Measurements from ENCODE around the gene NTNG1. TPM values are rescaled to one million over a fixed set of nuclear protein-coding genes. Genes with fewer than 3 reads are reported as not detected.

Gene NTNG1
- total RNA-seq, 1 donor from 2014 or later: 0.79 TPM

DNA sequence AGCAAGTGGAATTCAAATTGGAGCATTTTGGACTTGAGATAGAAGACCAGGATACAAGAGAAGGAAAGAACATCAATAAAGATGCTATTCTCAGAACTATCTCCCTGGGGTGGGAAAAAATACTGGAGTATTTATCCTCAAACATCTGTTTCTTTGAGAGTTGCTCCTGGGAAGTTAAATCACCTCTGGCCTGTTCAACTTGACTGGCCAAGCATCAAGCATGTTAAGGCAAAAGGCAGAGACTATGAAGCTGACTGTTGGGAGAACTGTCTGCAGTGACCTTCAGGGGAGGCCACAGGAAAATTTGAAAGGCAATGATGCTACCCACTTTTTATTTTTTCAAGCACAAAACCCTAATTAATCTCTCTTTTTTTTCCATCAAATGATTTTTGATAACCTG is 239.0 kb downstream of the NTNG1 start:
- DNase-seq (ENCODE audit: low spot score): no peak
- Histone ChIP-seq H3K9me3 (ENCODE audit: low read depth) (no peaks in the 10 kb centered on the region), H2AFZ (replicated peaks) (no peak overlapping the region), H3K27ac (no peak overlapping the region), H3K4me1 (peaks cover 11% of the 10 kb centered on the region), H3K9ac (no peak overlapping the region), H3K79me2 (ENCODE audit: low read depth) (no peaks in the 10 kb centered on the region), H3K27me3 (no peaks in the 10 kb centered on the region), H4K20me1 (ENCODE audit: low read depth) (no peaks in the 10 kb centered on the region), H3F3A (ENCODE audit: low read depth) (peaks cover 10% of the 10 kb centered on the region), H3K36me3 (no peaks in the 10 kb centered on the region), H3K4me3 (no peak overlapping the region), H3K4me2 (no peak overlapping the region)
- Mint-ChIP-seq H3K27me3 (ENCODE audit: insufficient read depth, low read depth) (no peaks in the 10 kb centered on the region), H3K4me1 (peaks cover 19% of the 10 kb centered on the region), H3K9me3 (no peaks in the 10 kb centered on the region), H3K4me3 (no peak overlapping the region), H3K27ac (no peak overlapping the region), H3K36me3 (peaks cover 2% of the 10 kb centered on the region)
- no peak for TF ChIP-seq EZH2 (IDR thresholded peaks at IDR 0.05)
- TF ChIP-seq EZH2phosphoT487 (IDR thresholded peaks at IDR 0.05): no peak
- TF ChIP-seq, protein P1, sequence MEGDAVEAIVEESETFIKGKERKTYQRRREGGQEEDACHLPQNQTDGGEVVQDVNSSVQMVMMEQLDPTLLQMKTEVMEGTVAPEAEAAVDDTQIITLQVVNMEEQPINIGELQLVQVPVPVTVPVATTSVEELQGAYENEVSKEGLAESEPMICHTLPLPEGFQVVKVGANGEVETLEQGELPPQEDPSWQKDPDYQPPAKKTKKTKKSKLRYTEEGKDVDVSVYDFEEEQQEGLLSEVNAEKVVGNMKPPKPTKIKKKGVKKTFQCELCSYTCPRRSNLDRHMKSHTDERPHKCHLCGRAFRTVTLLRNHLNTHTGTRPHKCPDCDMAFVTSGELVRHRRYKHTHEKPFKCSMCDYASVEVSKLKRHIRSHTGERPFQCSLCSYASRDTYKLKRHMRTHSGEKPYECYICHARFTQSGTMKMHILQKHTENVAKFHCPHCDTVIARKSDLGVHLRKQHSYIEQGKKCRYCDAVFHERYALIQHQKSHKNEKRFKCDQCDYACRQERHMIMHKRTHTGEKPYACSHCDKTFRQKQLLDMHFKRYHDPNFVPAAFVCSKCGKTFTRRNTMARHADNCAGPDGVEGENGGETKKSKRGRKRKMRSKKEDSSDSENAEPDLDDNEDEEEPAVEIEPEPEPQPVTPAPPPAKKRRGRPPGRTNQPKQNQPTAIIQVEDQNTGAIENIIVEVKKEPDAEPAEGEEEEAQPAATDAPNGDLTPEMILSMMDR (IDR thresholded peaks at IDR 0.05): no peak

DNA sequence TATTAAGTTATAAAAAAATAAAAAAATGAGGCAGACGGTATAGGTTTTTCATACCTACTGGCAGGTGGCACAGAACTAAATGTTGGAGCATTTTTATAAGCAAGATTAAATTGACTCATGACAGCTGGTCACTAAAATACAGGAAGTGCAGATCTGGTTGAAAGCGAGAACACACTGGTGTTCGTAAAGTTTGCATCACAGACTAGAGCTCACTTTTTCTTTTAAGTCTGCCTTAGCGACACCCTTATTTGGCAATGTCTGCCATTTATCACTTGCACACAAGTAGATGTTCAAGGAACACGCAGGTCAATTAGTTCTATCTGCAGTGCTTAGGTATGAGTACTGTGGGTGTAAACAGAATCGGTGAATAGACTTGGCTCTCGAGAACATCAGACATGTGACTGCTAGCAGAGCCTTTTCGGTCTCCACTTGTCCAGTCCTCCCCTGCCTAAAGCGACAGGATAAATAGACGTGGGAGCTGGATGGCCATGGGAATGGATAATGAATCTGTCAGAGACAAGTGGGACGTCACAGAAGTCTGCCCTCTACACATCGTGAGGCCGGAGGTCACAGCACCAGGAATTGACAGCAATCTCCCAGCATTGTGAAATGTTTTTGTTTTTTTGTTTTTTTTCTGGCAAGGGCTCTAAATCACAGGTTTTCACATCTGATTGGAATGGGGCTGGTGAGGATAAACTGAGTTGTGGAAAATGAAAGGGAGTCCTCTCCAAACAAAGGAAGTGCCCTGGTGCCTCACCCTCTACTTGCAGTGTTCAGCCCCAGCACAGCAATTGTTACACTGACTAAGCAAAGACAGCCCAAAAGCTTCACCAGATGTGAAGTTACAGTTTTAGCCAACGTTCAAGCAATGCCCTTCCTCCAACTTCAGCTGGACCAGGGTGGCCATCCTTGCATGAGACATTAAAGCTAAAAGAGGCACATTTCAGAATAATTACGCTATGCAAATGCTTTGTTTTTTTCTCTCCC is 248.9 kb downstream of the NTNG1 start:
- Mint-ChIP-seq H3K4me1 (peaks cover 15% of the 10 kb centered on the region), H3K9me3 (no peaks in the 10 kb centered on the region), H3K36me3 (no peaks in the 10 kb centered on the region), H3K27me3 (ENCODE audit: insufficient read depth, low read depth) (no peaks in the 10 kb centered on the region), H3K4me3 (no peak overlapping the region), H3K27ac (no peak overlapping the region)
- peaks cover 17% of the 10 kb centered on the region for H3K4me1 ChIP-seq
- H3K27me3 ChIP-seq: no peaks in the 10 kb centered on the region
- H3K9me3 ChIP-seq (ENCODE audit: low read depth): no peaks in the 10 kb centered on the region
- no peak overlapping the region for H3K27ac ChIP-seq
- H3K36me3 ChIP-seq: no peaks in the 10 kb centered on the region
- H3K79me2 ChIP-seq (ENCODE audit: low read depth): no peaks in the 10 kb centered on the region
- H2AFZ ChIP-seq (replicated peaks): peak overlapping the region; percentile 39
- H4K20me1 ChIP-seq (ENCODE audit: low read depth): no peaks in the 10 kb centered on the region
- H3K4me2 ChIP-seq: no peak overlapping the region
- TF ChIP-seq EZH2 (IDR thresholded peaks at IDR 0.05) (no peak), EZH2phosphoT487 (IDR thresholded peaks at IDR 0.05) (no peak)
- TF ChIP-seq, protein P1 (IDR thresholded peaks at IDR 0.05): no peak
- DNase-seq (ENCODE audit: low spot score): no peak
- H3K4me3 ChIP-seq: no peak overlapping the region
- H3F3A ChIP-seq (ENCODE audit: low read depth): no peaks in the 10 kb centered on the region
- H3K9ac ChIP-seq: no peak overlapping the region

DNA sequence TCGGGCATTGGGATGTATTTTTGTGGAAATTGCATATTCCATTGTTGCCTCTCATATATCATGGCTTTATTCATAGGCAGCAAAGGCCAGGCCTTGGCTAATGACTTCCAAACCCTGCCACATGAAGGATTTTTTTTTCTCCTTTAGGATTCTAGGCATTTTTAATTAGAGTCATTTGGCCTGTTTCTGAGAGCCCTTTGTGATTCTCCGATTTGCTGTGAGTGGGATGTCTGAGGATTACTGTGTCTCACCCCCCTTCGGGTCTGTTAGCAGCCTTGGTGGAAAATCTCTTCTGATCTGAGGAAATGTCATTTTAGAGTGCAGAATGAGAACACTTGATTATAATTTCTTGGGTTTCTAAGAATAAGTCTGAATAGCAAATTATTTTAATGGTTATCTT is 253.5 kb downstream of the NTNG1 start:
- no peaks in the 10 kb centered on the region for H3K36me3 ChIP-seq
- H3K27me3 Mint-ChIP-seq (ENCODE audit: insufficient read depth, low read depth): no peaks in the 10 kb centered on the region

More for the DNA sequence above, 253.5 kb downstream of the NTNG1 start:
- Histone ChIP-seq H4K20me1 (ENCODE audit: low read depth) (no peaks in the 10 kb centered on the region), H3K79me2 (ENCODE audit: low read depth) (no peaks in the 10 kb centered on the region), H3K9ac (no peak overlapping the region), H3F3A (ENCODE audit: low read depth) (no peaks in the 10 kb centered on the region), H2AFZ (replicated peaks) (no peak overlapping the region), H3K27me3 (no peaks in the 10 kb centered on the region), H3K4me2 (peak overlapping the region; percentile 47), H3K9me3 (ENCODE audit: low read depth) (no peaks in the 10 kb centered on the region), H3K4me1 (peaks cover 21% of the 10 kb centered on the region), H3K27ac (no peak overlapping the region), H3K4me3 (no peak overlapping the region)
- H3K36me3 Mint-ChIP-seq: no peaks in the 10 kb centered on the region
- H3K4me1 Mint-ChIP-seq: peaks cover 32% of the 10 kb centered on the region
- no peak for TF ChIP-seq EZH2 (IDR thresholded peaks at IDR 0.05)
- TF ChIP-seq EZH2phosphoT487 (IDR thresholded peaks at IDR 0.05): no peak
- TF ChIP-seq, protein P1 (IDR thresholded peaks at IDR 0.05): no peak
- H3K9me3 Mint-ChIP-seq: no peaks in the 10 kb centered on the region
- DNase-seq (ENCODE audit: low spot score): peak; percentile 55
- H3K27ac Mint-ChIP-seq: no peak overlapping the region
- no peak overlapping the region for H3K4me3 Mint-ChIP-seq

Data from neural progenitor cell (in vitro differentiated cells).